Upper lobe of left lung (tissue), 4 donors: ENCODE data around the gene KLF13.

ENCODE experiments used
- POLR2A ChIP-seq, 4 donors: fragments of 450-650 bp; IDR thresholded peaks; one replicate each; pipeline ENCODE4 v1.5.1; 2016 to 2017; ENCODE audit warnings: antibody characterized with exemption in 4 of 4, mild to moderate bottlenecking in 2 of 4
- POLR2AphosphoS5 ChIP-seq, 2 donors: sonication (generic); formaldehyde crosslinking; IDR thresholded peaks; one replicate each; pipeline ENCODE4 v1.5.1; 2017; ENCODE audit warnings: antibody characterized with exemption in 2 of 2
- TF ChIP-seq, protein P1 (sequence below), 6 experiments: fragments of 450-650 bp in 4 of 6; fragments of 200-600 bp in 2 of 6; sonication (generic) in 2 of 6; IDR thresholded peaks; one replicate each; pipeline ENCODE4 v1.5.1; 2016 to 2019; ENCODE audit warnings: antibody characterized with exemption in 6 of 6

- TF ChIP-seq POLR2A (IDR thresholded peaks at IDR 0.05) (no peak), POLR2AphosphoS5 (IDR thresholded peaks at IDR 0.05) (no peak)
- TF ChIP-seq, protein P1, sequence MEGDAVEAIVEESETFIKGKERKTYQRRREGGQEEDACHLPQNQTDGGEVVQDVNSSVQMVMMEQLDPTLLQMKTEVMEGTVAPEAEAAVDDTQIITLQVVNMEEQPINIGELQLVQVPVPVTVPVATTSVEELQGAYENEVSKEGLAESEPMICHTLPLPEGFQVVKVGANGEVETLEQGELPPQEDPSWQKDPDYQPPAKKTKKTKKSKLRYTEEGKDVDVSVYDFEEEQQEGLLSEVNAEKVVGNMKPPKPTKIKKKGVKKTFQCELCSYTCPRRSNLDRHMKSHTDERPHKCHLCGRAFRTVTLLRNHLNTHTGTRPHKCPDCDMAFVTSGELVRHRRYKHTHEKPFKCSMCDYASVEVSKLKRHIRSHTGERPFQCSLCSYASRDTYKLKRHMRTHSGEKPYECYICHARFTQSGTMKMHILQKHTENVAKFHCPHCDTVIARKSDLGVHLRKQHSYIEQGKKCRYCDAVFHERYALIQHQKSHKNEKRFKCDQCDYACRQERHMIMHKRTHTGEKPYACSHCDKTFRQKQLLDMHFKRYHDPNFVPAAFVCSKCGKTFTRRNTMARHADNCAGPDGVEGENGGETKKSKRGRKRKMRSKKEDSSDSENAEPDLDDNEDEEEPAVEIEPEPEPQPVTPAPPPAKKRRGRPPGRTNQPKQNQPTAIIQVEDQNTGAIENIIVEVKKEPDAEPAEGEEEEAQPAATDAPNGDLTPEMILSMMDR (IDR thresholded peaks at IDR 0.05) = no peak
Observed at GRCh38 chr15:31316135-31316795, 10.4 kb upstream of the KLF13 start.
